HEK293 (cell line): Measurements from ENCODE around the gene AKAP9.

Experiments
- BCL6B ChIP-seq: fragments of 450-650 bp; formaldehyde crosslinking; IDR thresholded peaks from 2 replicates; pipeline ENCODE4 v1.5.1; 2017; ENCODE audit warnings: missing biosample characterization, missing genetic modification characterization
- CTCF ChIP-seq: fragments of 450-650 bp; formaldehyde crosslinking; IDR thresholded peaks from 2 replicates; pipeline ENCODE4 v1.5.1; 2016; ENCODE audit warnings: missing biosample characterization, missing genetic modification characterization
- PRDM10 ChIP-seq: fragments of 450-650 bp; formaldehyde crosslinking; IDR thresholded peaks from 2 replicates; pipeline ENCODE4 v1.5.1; 2016; ENCODE audit warnings: missing biosample characterization, missing genetic modification characterization
- ZNF16 ChIP-seq: fragments of 450-650 bp; formaldehyde crosslinking; IDR thresholded peaks from 2 replicates; pipeline ENCODE4 v1.5.1; 2016; ENCODE audit warnings: low read depth, missing biosample characterization, missing genetic modification characterization
- ZNF211 ChIP-seq: fragments of 450-650 bp; formaldehyde crosslinking; IDR thresholded peaks from 2 replicates; pipeline ENCODE4 v1.5.1; 2016; ENCODE audit warnings: low read depth, missing biosample characterization, missing genetic modification characterization

- no peak for TF ChIP-seq CTCF (tag by site-specific recombination)
- TF ChIP-seq PRDM10 (tag by site-specific recombination) = no peak
- TF ChIP-seq BCL6B (tag by site-specific recombination) = no peak
- no peak for TF ChIP-seq ZNF16 (tag by site-specific recombination)
- no peak for TF ChIP-seq ZNF211
Measured at GRCh38 chr7:92116949-92117348, 176.3 kb downstream of the AKAP9 start.
